HepG2 (cell line): ENCODE data around the gene PGAP3. TPM values are rescaled to one million over a fixed set of nuclear protein-coding genes. Genes with fewer than 3 reads are reported as not detected.

Experiments
- AGO2 ChIP-seq: fragments of 200-400 bp; formaldehyde crosslinking; optimal IDR thresholded peaks from 2 replicates; pipeline ENCODE3; 2017; ENCODE audit warnings: mild to moderate bottlenecking, low read depth, low read length, moderate library complexity
- CBX5 ChIP-seq: sonication (generic); formaldehyde crosslinking; IDR thresholded peaks from 2 replicates; pipeline ENCODE4 v1.4.0; 2020; ENCODE audit warnings: missing genetic modification reagents, borderline replicate concordance
- JUND ChIP-seq: sonication (generic); formaldehyde crosslinking; IDR thresholded peaks from 2 replicates; pipeline ENCODE4 v1.8.0; 2022; ENCODE audit warnings: mild to moderate bottlenecking, missing genetic modification reagents
- KLF11 ChIP-seq: IDR thresholded peaks from 2 replicates; pipeline ENCODE4 v1.6.1; 2016; ENCODE audit warnings: missing compliant biosample characterization
- MAZ ChIP-seq, 2 experiments: sonication (generic) in 1 of 2; formaldehyde crosslinking in 1 of 2; IDR thresholded peaks; 2 replicates each; pipeline versions ENCODE4 v1.5.0 to v1.6.1; 2012 to 2020; ENCODE audit warnings: low read depth in 2 of 2, mild to moderate bottlenecking in 2 of 2, borderline replicate concordance in 1 of 2, improper control_type of control experiment in 1 of 2, low read length in 1 of 2, missing genetic modification reagents in 1 of 2, moderate library complexity in 1 of 2
- NCOR1 ChIP-seq: fragments of 200-600 bp; sonication (generic); IDR thresholded peaks from 2 replicates; pipeline ENCODE4 v1.7.0; 2017; ENCODE audit warnings: antibody characterized with exemption, low read length, borderline replicate concordance
- NFYC ChIP-seq: IDR thresholded peaks from 2 replicates; pipeline ENCODE4 v1.6.1; 2016; ENCODE audit warnings: missing genetic modification reagents, missing compliant biosample characterization
- NR2C2 ChIP-seq: sonication (generic); formaldehyde crosslinking; IDR thresholded peaks from 2 replicates; pipeline ENCODE4 v1.4.0; 2020; ENCODE audit warnings: missing genetic modification reagents, mild to moderate bottlenecking, moderate library complexity, borderline replicate concordance
- TP53 ChIP-seq: sonication (generic); formaldehyde crosslinking; conservative IDR thresholded peaks from 2 replicates; pipeline ENCODE4 v1.4.0; 2020; ENCODE audit warnings: missing genetic modification reagents
- YEATS4 ChIP-seq: sonication (generic); formaldehyde crosslinking; IDR thresholded peaks from 2 replicates; pipeline ENCODE4 v1.4.0; 2020; ENCODE audit warnings: missing genetic modification reagents, borderline replicate concordance
- ZNF12 ChIP-seq: sonication (generic); formaldehyde crosslinking; IDR thresholded peaks from 2 replicates; pipeline ENCODE4 v1.5.0; 2020; ENCODE audit warnings: missing genetic modification reagents
- ZNF703 ChIP-seq: sonication (generic); formaldehyde crosslinking; IDR thresholded peaks from 2 replicates; pipeline ENCODE4 v1.5.1; 2020; ENCODE audit warnings: missing genetic modification reagents, mild to moderate bottlenecking, moderate library complexity, borderline replicate concordance
- ZNF75D ChIP-seq: sonication (generic); formaldehyde crosslinking; IDR thresholded peaks from 2 replicates; pipeline ENCODE4 v1.8.1; 2023; ENCODE audit warnings: missing genetic modification reagents, mild to moderate bottlenecking, borderline replicate concordance
- ZNF776 ChIP-seq: sonication (generic); formaldehyde crosslinking; IDR thresholded peaks from 2 replicates; pipeline ENCODE4 v1.4.0; 2020; ENCODE audit warnings: mild to moderate bottlenecking, missing genetic modification reagents
- ZNF879 ChIP-seq: sonication (generic); formaldehyde crosslinking; IDR thresholded peaks from 2 replicates; pipeline ENCODE4 v1.8.1; 2023; ENCODE audit warnings: missing genetic modification reagents
- polyA plus RNA-seq, 8 experiments: library from polyadenylated mRNA; depleted of rRNA in 3 of 8; stranded (reverse) in 7 of 8; unstranded in 1 of 8; fragments of >200 nt; fragmentation: Illumina TruSeq in 4 of 8; extraction: Trizol in 4 of 8; gene quantifications; 2 replicates each; pipeline versions ENCODE4 v1.2.1 to v1.2.3, GENCODE V29; 2011 to 2016; ENCODE audit warnings: low read depth in 4 of 8, missing spikeins in 1 of 8, mixed read lengths in 1 of 8; ENCODE audit not compliant: insufficient read depth in 1 of 8
- total RNA-seq, 5 experiments: library from RNA; depleted of rRNA; stranded (reverse); fragments of >200 nt; fragmentation: Illumina TruSeq; extraction: Trizol; gene quantifications; 2 replicates each; pipeline ENCODE4 v1.2.3, GENCODE V29; 2016; ENCODE audit warnings: low read depth in 1 of 5
- TF ChIP-seq, protein P1 (sequence below): sonication (generic); formaldehyde crosslinking; IDR thresholded peaks from 2 replicates; pipeline ENCODE4 v1.4.0; 2020; ENCODE audit warnings: mild to moderate bottlenecking, missing genetic modification reagents
- TF ChIP-seq, protein P2 (sequence below): sonication (generic); formaldehyde crosslinking; IDR thresholded peaks from 2 replicates; pipeline ENCODE4 v1.8.1; 2023; ENCODE audit warnings: mild to moderate bottlenecking, missing genetic modification reagents, borderline replicate concordance
- TF ChIP-seq, protein P3 (sequence below): sonication (generic); formaldehyde crosslinking; IDR thresholded peaks from 2 replicates; pipeline ENCODE4 v1.4.0; 2020; ENCODE audit warnings: missing genetic modification reagents, borderline replicate concordance
- TF ChIP-seq, protein P4 (sequence below): sonication (generic); formaldehyde crosslinking; conservative IDR thresholded peaks from 2 replicates; pipeline ENCODE4 v1.4.0; 2020; ENCODE audit warnings: missing genetic modification reagents
- TF ChIP-seq, protein P5 (sequence below): sonication (generic); formaldehyde crosslinking; IDR thresholded peaks from 2 replicates; pipeline ENCODE4 v1.4.0; 2020; ENCODE audit warnings: missing genetic modification reagents

The PGAP3 gene
- total and polyA plus RNA-seq, 2 of the 13 experiments (the other 11 are each of a cell fraction or from before 2014, with no cell fraction given), result 11.9 to 14.6 TPM

DNA sequence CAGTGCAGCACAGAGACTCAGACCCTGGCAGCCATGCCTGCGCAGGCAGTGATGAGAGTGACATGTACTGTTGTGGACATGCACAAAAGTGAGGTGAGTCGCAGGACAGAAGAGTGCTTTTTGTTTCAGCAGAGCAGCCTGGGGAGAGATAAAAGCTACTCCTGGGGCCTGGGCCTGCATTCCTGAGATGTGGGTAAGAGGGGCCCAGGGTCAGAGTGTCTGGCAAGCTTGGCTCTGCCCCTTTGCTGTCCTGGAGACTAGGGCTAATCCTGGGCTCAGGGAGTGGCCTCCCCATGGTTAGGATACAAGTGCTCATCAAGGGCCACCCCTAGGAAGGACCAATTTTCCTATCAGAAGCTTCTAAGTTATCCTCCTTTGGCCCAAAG lies 7.2 kb upstream of the PGAP3 start (continued):
- TF ChIP-seq, protein P1, sequence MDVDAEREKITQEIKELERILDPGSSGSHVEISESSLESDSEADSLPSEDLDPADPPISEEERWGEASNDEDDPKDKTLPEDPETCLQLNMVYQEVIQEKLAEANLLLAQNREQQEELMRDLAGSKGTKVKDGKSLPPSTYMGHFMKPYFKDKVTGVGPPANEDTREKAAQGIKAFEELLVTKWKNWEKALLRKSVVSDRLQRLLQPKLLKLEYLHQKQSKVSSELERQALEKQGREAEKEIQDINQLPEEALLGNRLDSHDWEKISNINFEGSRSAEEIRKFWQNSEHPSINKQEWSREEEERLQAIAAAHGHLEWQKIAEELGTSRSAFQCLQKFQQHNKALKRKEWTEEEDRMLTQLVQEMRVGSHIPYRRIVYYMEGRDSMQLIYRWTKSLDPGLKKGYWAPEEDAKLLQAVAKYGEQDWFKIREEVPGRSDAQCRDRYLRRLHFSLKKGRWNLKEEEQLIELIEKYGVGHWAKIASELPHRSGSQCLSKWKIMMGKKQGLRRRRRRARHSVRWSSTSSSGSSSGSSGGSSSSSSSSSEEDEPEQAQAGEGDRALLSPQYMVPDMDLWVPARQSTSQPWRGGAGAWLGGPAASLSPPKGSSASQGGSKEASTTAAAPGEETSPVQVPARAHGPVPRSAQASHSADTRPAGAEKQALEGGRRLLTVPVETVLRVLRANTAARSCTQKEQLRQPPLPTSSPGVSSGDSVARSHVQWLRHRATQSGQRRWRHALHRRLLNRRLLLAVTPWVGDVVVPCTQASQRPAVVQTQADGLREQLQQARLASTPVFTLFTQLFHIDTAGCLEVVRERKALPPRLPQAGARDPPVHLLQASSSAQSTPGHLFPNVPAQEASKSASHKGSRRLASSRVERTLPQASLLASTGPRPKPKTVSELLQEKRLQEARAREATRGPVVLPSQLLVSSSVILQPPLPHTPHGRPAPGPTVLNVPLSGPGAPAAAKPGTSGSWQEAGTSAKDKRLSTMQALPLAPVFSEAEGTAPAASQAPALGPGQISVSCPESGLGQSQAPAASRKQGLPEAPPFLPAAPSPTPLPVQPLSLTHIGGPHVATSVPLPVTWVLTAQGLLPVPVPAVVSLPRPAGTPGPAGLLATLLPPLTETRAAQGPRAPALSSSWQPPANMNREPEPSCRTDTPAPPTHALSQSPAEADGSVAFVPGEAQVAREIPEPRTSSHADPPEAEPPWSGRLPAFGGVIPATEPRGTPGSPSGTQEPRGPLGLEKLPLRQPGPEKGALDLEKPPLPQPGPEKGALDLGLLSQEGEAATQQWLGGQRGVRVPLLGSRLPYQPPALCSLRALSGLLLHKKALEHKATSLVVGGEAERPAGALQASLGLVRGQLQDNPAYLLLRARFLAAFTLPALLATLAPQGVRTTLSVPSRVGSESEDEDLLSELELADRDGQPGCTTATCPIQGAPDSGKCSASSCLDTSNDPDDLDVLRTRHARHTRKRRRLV, result peak; percentile 75; the same call in 1 of the 2 replicates
- TF ChIP-seq, protein P2, sequence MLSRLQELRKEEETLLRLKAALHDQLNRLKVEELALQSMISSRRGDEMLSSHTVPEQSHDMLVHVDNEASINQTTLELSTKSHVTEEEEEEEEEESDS (CRISPR knock-in tag), result no peak
- TF ChIP-seq JUND (CRISPR knock-in tag) (no peak), CBX5 (peak; percentile 71; the same call in 1 of the 2 replicates), ZNF12 (peak; percentile 96), TP53 (0 out of 2 replicates have a peak, but pooled peaks have one; percentile 4), ZNF75D (CRISPR knock-in tag) (no peak), ZNF703 (CRISPR knock-in tag) (0 out of 2 replicates have a peak, but pooled peaks have one; percentile 21), ZNF776 (CRISPR knock-in tag) (0 out of 2 replicates have a peak, but pooled peaks have one; percentile 49), MAZ (IDR thresholded peaks at IDR 0.05; ENCODE audit: borderline replicate concordance, low read depth, low read length) (no peak), MAZ (CRISPR knock-in tag; IDR thresholded peaks at IDR 0.05; ENCODE audit: low read depth) (no peak), NR2C2 (no peak), ZNF879 (no peak), YEATS4 (CRISPR knock-in tag) (no peak), AGO2 (peak; percentile 7), NCOR1 (no peak; the same call in 1 of the 2 replicates), KLF11 (CRISPR knock-in tag) (peak; percentile 53; the same call in 1 of the 2 replicates), NFYC (CRISPR knock-in tag) (no peak)
- TF ChIP-seq, protein P3, sequence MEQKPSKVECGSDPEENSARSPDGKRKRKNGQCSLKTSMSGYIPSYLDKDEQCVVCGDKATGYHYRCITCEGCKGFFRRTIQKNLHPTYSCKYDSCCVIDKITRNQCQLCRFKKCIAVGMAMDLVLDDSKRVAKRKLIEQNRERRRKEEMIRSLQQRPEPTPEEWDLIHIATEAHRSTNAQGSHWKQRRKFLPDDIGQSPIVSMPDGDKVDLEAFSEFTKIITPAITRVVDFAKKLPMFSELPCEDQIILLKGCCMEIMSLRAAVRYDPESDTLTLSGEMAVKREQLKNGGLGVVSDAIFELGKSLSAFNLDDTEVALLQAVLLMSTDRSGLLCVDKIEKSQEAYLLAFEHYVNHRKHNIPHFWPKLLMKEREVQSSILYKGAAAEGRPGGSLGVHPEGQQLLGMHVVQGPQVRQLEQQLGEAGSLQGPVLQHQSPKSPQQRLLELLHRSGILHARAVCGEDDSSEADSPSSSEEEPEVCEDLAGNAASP (CRISPR knock-in tag), result no peak
- TF ChIP-seq, protein P4, sequence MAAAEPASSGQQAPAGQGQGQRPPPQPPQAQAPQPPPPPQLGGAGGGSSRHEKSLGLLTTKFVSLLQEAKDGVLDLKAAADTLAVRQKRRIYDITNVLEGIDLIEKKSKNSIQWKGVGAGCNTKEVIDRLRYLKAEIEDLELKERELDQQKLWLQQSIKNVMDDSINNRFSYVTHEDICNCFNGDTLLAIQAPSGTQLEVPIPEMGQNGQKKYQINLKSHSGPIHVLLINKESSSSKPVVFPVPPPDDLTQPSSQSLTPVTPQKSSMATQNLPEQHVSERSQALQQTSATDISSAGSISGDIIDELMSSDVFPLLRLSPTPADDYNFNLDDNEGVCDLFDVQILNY (CRISPR knock-in tag), result no peak
- TF ChIP-seq, protein P5, sequence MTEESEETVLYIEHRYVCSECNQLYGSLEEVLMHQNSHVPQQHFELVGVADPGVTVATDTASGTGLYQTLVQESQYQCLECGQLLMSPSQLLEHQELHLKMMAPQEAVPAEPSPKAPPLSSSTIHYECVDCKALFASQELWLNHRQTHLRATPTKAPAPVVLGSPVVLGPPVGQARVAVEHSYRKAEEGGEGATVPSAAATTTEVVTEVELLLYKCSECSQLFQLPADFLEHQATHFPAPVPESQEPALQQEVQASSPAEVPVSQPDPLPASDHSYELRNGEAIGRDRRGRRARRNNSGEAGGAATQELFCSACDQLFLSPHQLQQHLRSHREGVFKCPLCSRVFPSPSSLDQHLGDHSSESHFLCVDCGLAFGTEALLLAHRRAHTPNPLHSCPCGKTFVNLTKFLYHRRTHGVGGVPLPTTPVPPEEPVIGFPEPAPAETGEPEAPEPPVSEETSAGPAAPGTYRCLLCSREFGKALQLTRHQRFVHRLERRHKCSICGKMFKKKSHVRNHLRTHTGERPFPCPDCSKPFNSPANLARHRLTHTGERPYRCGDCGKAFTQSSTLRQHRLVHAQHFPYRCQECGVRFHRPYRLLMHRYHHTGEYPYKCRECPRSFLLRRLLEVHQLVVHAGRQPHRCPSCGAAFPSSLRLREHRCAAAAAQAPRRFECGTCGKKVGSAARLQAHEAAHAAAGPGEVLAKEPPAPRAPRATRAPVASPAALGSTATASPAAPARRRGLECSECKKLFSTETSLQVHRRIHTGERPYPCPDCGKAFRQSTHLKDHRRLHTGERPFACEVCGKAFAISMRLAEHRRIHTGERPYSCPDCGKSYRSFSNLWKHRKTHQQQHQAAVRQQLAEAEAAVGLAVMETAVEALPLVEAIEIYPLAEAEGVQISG (CRISPR knock-in tag), result no peak
